K562 (cell line): ENCODE measurements around the gene DNAJC15. TPM values are rescaled to one million over a fixed set of nuclear protein-coding genes. Genes with fewer than 3 reads are reported as not detected.

Experiments used
- ATAC-seq: fragments of 200-7000 bp; cut with Tn5 transposase; 3 replicates; pipeline ENCODE4 v1.9.1; 2020; ENCODE audit warnings: moderate library complexity
- BruUV-seq: library from RNA; stranded (reverse); fragments of 400-500 nt; replicated peaks from 2 replicates; lab custom pipeline; 2021; lab: Mats Ljungman, UMichigan
- CTCF ChIA-PET: fragments of 300-600 bp; formaldehyde crosslinking; extraction: SDS; loops from one replicate; lab custom pipeline; 2021; ENCODE audit warnings: low intra/inter-chr PET ratio; lab: Yijun Ruan, JAX
- POLR2A ChIA-PET: fragments of 300-600, 350-650 bp; sonication (Branson Sonifier 250); formaldehyde crosslinking; extraction: SDS; loops from one replicate; lab custom pipeline; 2021; ENCODE audit warnings: antibody characterized with exemption, inconsistent platforms; lab: Yijun Ruan, JAX
- DNase-seq, 4 experiments: peaks; one replicate each; pipeline versions ENCODE4 v3.0.0 to v3.0.0-alpha.2; 2011 to 2018; ENCODE audit warnings: low spot score in 3 of 4, mixed read lengths in 3 of 4; ENCODE audit errors: extremely low read depth in 1 of 4
- FAIRE-seq: peaks from 2 replicates; lab custom pipeline; 2011; peaks lifted over from hg19 to GRCh38; lab: Jason Lieb, UNC
- H2AFZ ChIP-seq: 2 replicates; pipeline ENCODE4 v1.6.0; 2011; ENCODE audit warnings: low read depth, low read length, control low read depth, inconsistent platforms
- H3K27ac ChIP-seq: fragments of 200-600 bp; 3 replicates; pipeline ENCODE4 v1.8.0; 2011; ENCODE audit warnings: low read depth, mild to moderate bottlenecking, control low read depth, inconsistent platforms, low read length, moderate library complexity, mixed read lengths; ENCODE audit errors: extremely low read depth
- H3K27me3 ChIP-seq, 2 experiments: fragments of 300-600 bp in 1 of 2; 2 replicates in 1 of 2; 3 replicates in 1 of 2; pipeline versions ENCODE4 v1.6.0 to v1.8.0; 2011; ENCODE audit warnings: inconsistent platforms in 2 of 2, low read length in 2 of 2, mild to moderate bottlenecking in 1 of 2, mixed read lengths in 1 of 2, moderate library complexity in 1 of 2; ENCODE audit not compliant: control insufficient read depth in 2 of 2, insufficient read depth in 2 of 2
- H3K36me3 ChIP-seq: fragments of 300-600 bp; 3 replicates; pipeline ENCODE4 v1.8.0; 2011; ENCODE audit warnings: mild to moderate bottlenecking, low read length, inconsistent platforms; ENCODE audit not compliant: control insufficient read depth, insufficient read depth
- H3K4me1 ChIP-seq, 2 experiments: fragments of 200-600 bp in 1 of 2; replicated peaks in 1 of 2; 2 replicates in 1 of 2; 3 replicates in 1 of 2; pipeline versions ENCODE4 v1.5.1 to v1.8.0; 2011; ENCODE audit warnings: inconsistent platforms in 2 of 2, low read length in 2 of 2, mild to moderate bottlenecking in 1 of 2, mixed read lengths in 1 of 2, moderate library complexity in 1 of 2; ENCODE audit not compliant: control insufficient read depth in 2 of 2, insufficient read depth in 2 of 2
- H3K4me2 ChIP-seq: 2 replicates; pipeline ENCODE4 v1.6.1; 2011; ENCODE audit warnings: low read length, control low read depth, inconsistent platforms, mixed read lengths; ENCODE audit not compliant: insufficient read depth
- H3K4me3 ChIP-seq: fragments of 200-600 bp; sonication (generic), shearing (Covaris generic); 2 replicates; pipeline ENCODE4 v1.5.1; 2016; ENCODE audit warnings: control low read depth, inconsistent platforms
- H3K79me2 ChIP-seq: fragments of 200-600 bp; 3 replicates; pipeline ENCODE4 v1.8.0; 2011; ENCODE audit warnings: low read length, inconsistent platforms; ENCODE audit not compliant: control insufficient read depth, insufficient read depth
- H3K9ac ChIP-seq, 2 experiments: 2 replicates each; pipeline versions ENCODE4 v1.6.0 to v1.6.1; 2011; ENCODE audit warnings: low read depth in 2 of 2, low read length in 2 of 2, control low read depth in 1 of 2, inconsistent platforms in 1 of 2, mild to moderate bottlenecking in 1 of 2, mixed read lengths in 1 of 2; ENCODE audit not compliant: insufficient read depth in 1 of 2
- H3K9me1 ChIP-seq: one replicate; pipeline ENCODE4 v1.6.0; 2011; ENCODE audit warnings: inconsistent platforms, mild to moderate bottlenecking, low read length, moderate library complexity; ENCODE audit not compliant: control insufficient read depth, insufficient read depth
- H3K9me3 ChIP-seq: replicated peaks from 2 replicates; pipeline ENCODE4 v1.5.1; 2011; ENCODE audit warnings: low read depth, low read length, inconsistent platforms; ENCODE audit not compliant: control insufficient read depth, insufficient read depth
- H4K20me1 ChIP-seq: replicated peaks from 2 replicates; pipeline ENCODE4 v1.6.1; 2011; ENCODE audit warnings: low read length, inconsistent platforms, mixed read lengths; ENCODE audit not compliant: control insufficient read depth, insufficient read depth
- ATF1 ChIP-seq, 2 experiments: fragments of 450-650 bp in 1 of 2; IDR thresholded peaks; 2 replicates each; pipeline ENCODE4 v1.6.1; 2016; ENCODE audit warnings: missing compliant biosample characterization in 1 of 2, missing genetic modification characterization in 1 of 2
- MAFG ChIP-seq: fragments of 450-650 bp; conservative IDR thresholded peaks from 2 replicates; pipeline ENCODE4 v1.6.1; 2016; ENCODE audit warnings: missing genetic modification characterization, missing compliant biosample characterization
- WGBS: fragments of 100-300 bp; shearing (Covaris generic); methylation state at CpG from one replicate; pipeline ENCODE4 v1.1.6; 2016; ENCODE audit warnings: low coverage, mixed read lengths; ENCODE audit not compliant: insufficient coverage; ENCODE audit errors: missing lambda C conversion rate; 5-methylcytosine and 5-hydroxymethylcytosine counted together
- in situ Hi-C: fragments of 300-500 bp; cut with MboI; formaldehyde crosslinking; loops from 4 replicates; pipeline ENCODE4 v1.15.0; 2018; ENCODE audit warnings: inconsistent platforms, mixed read lengths
- intact Hi-C: fragments of 100-400 bp; cut with micrococcal nuclease; formaldehyde crosslinking; loops from 2 replicates; pipeline ENCODE4 v1.14.2; 2022
- polyA plus RNA-seq, 8 experiments: library from polyadenylated mRNA; depleted of rRNA in 4 of 8; stranded (reverse) in 5 of 8; unstranded in 3 of 8; fragments of >200 nt; fragmentation: Nextera tagmentation in 2 of 8; fragmentation: Illumina TruSeq in 1 of 8; extraction: Ambion mirVana in 2 of 8; extraction: Trizol in 1 of 8; gene quantifications; 2 replicates each; pipeline versions ENCODE4 v1.2.1 to v1.2.3, GENCODE V29; 2011 to 2014; ENCODE audit warnings: inconsistent platforms in 1 of 8, missing spikeins in 1 of 8
- total RNA-seq, 7 experiments: library from RNA; depleted of rRNA in 6 of 7; stranded (reverse); fragments of >200 nt in 6 of 7; fragmentation: Illumina TruSeq in 2 of 7; extraction: Trizol in 2 of 7; gene quantifications; 2 replicates each; pipeline versions ENCODE4 v1.2.1 to v1.2.3, GENCODE V29; 2011 to 2021; ENCODE audit warnings: low replicate concordance in 1 of 7
- TF ChIP-seq, protein P1 (sequence below): fragments of 450-650 bp; IDR thresholded peaks from 2 replicates; pipeline ENCODE4 v1.6.1; 2016; ENCODE audit warnings: low read depth, mild to moderate bottlenecking, moderate library complexity

The DNAJC15 gene
- total and polyA plus RNA-seq, 9 of the 15 experiments (the other 6 are each of a cell fraction or from before 2014, with no cell fraction given) = 0.47 to 3.8 (median 1.0) TPM

DNA sequence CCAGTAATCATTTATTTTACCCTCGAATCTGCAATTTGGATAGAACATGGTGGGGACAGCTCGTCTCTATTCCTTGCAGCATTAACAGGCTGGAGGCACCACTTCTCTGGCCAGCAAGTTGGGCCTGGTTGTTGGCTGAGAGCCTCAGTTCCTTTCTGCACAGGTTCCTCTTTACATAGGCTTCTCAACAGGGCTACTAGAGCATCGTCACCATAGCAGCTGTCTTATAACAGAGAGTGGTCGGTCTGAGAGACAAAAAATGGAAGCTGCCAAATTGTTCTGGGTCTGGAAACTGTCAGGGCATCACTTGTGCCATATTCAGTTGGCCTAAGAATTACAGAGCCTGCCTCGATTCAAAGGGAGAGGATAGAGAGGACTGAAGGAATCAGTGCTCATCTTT lies 86.7 kb downstream of the DNAJC15 start (continued):
- TF ChIP-seq MAFG = no peak
- TF ChIP-seq, all 486 proteins: peak for 0

DNA sequence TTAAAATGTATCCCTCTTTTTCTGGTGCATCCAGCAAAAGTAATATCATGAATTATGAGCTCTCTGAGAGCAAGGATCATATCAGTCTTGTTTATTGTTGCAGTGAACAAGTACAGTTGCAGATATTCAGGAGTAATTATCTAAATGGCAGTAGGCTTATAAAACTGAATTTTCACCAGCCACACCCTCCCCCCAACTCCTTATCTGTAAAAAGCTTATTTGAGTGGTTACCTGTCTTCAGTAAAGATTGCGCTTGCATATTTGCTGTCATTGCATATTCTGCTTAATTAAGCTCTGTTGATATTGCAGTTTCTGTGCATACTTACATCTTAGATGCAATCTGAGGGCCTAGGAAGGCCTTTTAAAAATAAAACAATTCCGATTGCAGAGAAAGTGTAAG lies 87.3 kb downstream of the DNAJC15 start:
- 0% methylated on average over 2 of the region's 2 CpGs for WGBS
- Histone ChIP-seq H3K27ac (no peak overlapping the region), H3K9ac (no peak overlapping the region), H3K4me3 (no peak overlapping the region), H4K20me1 (no peaks in the 10 kb centered on the region), H3K9me1 (no peaks in the 10 kb centered on the region), H3K79me2 (no peaks in the 10 kb centered on the region), H3K9me3 (no peaks in the 10 kb centered on the region), H2AFZ (no peak overlapping the region), H3K4me1 (no peaks in the 10 kb centered on the region), H3K36me3 (no peaks in the 10 kb centered on the region), H3K27me3 (no peaks in the 10 kb centered on the region), H3K4me2 (no peak overlapping the region)
- intact Hi-C loops (no loop called here), in situ Hi-C loops (no loop called here)
- ATAC-seq (no peak), DNase-seq (no peak), FAIRE-seq (no peak)
- ChIA-PET POLR2A (interaction anchor here (0.6 kb wide), 1 partner anchor 26 kb away, joined by 3 read pairs; no protein-coding TSS in a partner anchor), CTCF (no interaction called here)
- TF ChIP-seq ATF1 (CRISPR knock-in tag; IDR thresholded peaks at IDR 0.05) (no peak), ATF1 (tag; IDR thresholded peaks at IDR 0.05) (no peak)
- TF ChIP-seq, protein P1, sequence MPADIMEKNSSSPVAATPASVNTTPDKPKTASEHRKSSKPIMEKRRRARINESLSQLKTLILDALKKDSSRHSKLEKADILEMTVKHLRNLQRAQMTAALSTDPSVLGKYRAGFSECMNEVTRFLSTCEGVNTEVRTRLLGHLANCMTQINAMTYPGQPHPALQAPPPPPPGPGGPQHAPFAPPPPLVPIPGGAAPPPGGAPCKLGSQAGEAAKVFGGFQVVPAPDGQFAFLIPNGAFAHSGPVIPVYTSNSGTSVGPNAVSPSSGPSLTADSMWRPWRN = no peak
- no TSS peak for BruUV-seq
